OCI-LY1 (cell line): Measurements from ENCODE around the gene TMPRSS3.

Experiments used
- CTCF ChIP-seq: fragments of 200-600 bp; sonication (generic), shearing (Covaris generic); IDR thresholded peaks from 2 replicates; pipeline ENCODE4 v1.5.1; 2017; ENCODE audit warnings: mild to moderate bottlenecking, antibody characterized with exemption, low read length, moderate library complexity, mixed read lengths
- EZH2 ChIP-seq: fragments of 200-600 bp; sonication (generic), shearing (Covaris generic); IDR thresholded peaks from 2 replicates; pipeline ENCODE4 v1.8.0; 2017; ENCODE audit warnings: borderline replicate concordance, mixed run types, mild to moderate bottlenecking, antibody characterized with exemption, low read length, moderate library complexity, mixed read lengths

GRCh38 chr21:42387164-42387563 lies 8.7 kb downstream of the TMPRSS3 start:
- TF ChIP-seq CTCF (no peak), EZH2 (no peak)
